ENCODE measurements around the gene TSHZ2.

DNA sequence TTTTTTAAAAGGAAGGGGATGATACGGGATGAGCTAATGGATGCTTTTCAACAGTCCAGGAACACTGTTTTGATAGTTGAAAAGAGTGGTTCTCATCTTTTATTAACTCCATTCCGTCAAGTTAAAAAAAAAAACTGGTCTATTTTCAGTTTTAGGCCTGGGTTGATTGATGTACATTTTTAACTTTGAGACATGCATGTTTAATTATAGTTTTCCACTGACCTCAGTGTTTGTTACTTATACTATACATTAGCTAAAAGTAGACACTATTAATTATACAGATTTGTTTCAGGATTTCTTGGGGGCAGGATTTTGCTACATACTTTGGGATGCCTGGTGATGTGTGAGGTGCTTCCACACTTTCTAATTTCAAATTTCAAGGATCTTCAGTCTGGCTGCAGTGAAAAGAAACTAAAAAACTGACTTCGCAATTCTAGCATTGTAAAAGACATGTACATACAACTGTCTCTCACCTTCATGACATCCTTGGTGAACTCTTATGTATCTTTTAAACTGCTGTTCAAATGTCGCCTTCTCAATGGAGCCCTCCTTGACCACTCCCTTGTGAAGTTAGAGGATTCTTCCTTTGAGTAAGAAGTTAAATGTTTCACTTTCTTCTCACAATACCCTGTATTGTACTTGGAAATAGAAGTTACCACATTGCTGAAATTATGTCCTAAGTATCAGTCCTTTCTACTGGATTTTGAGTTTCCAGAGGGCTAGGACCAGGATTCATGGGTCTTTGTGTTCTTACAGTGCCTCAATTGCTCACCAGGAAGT is 101.7 kb downstream of the TSHZ2 start:
- TF ChIP-seq, protein P1, sequence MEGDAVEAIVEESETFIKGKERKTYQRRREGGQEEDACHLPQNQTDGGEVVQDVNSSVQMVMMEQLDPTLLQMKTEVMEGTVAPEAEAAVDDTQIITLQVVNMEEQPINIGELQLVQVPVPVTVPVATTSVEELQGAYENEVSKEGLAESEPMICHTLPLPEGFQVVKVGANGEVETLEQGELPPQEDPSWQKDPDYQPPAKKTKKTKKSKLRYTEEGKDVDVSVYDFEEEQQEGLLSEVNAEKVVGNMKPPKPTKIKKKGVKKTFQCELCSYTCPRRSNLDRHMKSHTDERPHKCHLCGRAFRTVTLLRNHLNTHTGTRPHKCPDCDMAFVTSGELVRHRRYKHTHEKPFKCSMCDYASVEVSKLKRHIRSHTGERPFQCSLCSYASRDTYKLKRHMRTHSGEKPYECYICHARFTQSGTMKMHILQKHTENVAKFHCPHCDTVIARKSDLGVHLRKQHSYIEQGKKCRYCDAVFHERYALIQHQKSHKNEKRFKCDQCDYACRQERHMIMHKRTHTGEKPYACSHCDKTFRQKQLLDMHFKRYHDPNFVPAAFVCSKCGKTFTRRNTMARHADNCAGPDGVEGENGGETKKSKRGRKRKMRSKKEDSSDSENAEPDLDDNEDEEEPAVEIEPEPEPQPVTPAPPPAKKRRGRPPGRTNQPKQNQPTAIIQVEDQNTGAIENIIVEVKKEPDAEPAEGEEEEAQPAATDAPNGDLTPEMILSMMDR (IDR thresholded peaks at IDR 0.05; ENCODE audit: low read depth, low read length): no peak
- TF ChIP-seq EZH2phosphoT487 (IDR thresholded peaks at IDR 0.05; ENCODE audit: low read depth): no peak
